ENCODE results near the gene ADD1. TPM values are rescaled to one million over a fixed set of nuclear protein-coding genes. Genes with fewer than 3 reads are reported as not detected.

Gene ADD1
- total RNA-seq, 2 experiments from 2014 or later, result 251 to 260 TPM

- peak overlapping the region; percentile 54 for H3K27ac Mint-ChIP-seq
These were observed 42.7 kb upstream of the ADD1 start for GRCh38 chr4:2800691-2801596.

GRCh38 chr4:2802618-2803531 lies 40.8 kb upstream of the ADD1 start:
- Mint-ChIP-seq H3K4me1 (peaks cover 30% of the 10 kb centered on the region), H3K36me3 (no peaks in the 10 kb centered on the region), H3K9me3 (ENCODE audit: low read depth) (no peaks in the 10 kb centered on the region), H3K27me3 (no peaks in the 10 kb centered on the region), H3K27ac (no peak overlapping the region), H3K4me3 (no peak overlapping the region)
- CTCF ChIA-PET, result interaction anchor here (0.7 kb wide), 1 partner anchor 48 kb away, joined by 3 read pairs; no protein-coding TSS in a partner anchor
- ATAC-seq, result no peak
- no peak for DNase-seq

More at GRCh38 chr4:2800691-2801596, 42.7 kb upstream of the ADD1 start:
- Mint-ChIP-seq H3K4me3 (peak overlapping the region; percentile 45), H3K4me1 (peaks cover 37% of the 10 kb centered on the region), H3K36me3 (no peaks in the 10 kb centered on the region), H3K9me3 (ENCODE audit: low read depth) (no peaks in the 10 kb centered on the region), H3K27me3 (no peaks in the 10 kb centered on the region)
- CTCF ChIA-PET, result no interaction called here
- peak; percentile 38 for ATAC-seq
- no peak for DNase-seq

- Mint-ChIP-seq H3K36me3 (no peaks in the 10 kb centered on the region), H3K9me3 (ENCODE audit: low read depth) (no peaks in the 10 kb centered on the region), H3K27ac (no peak overlapping the region), H3K4me1 (peaks cover 21% of the 10 kb centered on the region), H3K27me3 (no peaks in the 10 kb centered on the region), H3K4me3 (no peak overlapping the region)
- DNase-seq, result no peak
- no peak for ATAC-seq
- CTCF ChIA-PET, result interaction anchor here (0.7 kb wide), 1 partner anchor 47 kb away, joined by 3 read pairs; no protein-coding TSS in a partner anchor
These were observed 39.8 kb upstream of the ADD1 start for GRCh38 chr4:2803624-2804448.

GRCh38 chr4:2804449-2804972 lies 39.1 kb upstream of the ADD1 start:
- ATAC-seq (no peak), DNase-seq (no peak)
- CTCF ChIA-PET, result no interaction called here
- no peaks in the 10 kb centered on the region for H3K9me3 Mint-ChIP-seq (ENCODE audit: low read depth)
- no peaks in the 10 kb centered on the region for H3K36me3 Mint-ChIP-seq
- no peak overlapping the region for H3K27ac Mint-ChIP-seq
- H3K4me1 Mint-ChIP-seq, result peaks cover 15% of the 10 kb centered on the region
- no peaks in the 10 kb centered on the region for H3K27me3 Mint-ChIP-seq
- H3K4me3 Mint-ChIP-seq, result no peak overlapping the region

GRCh38 chr4:2804973-2805501 lies 38.6 kb upstream of the ADD1 start:
- DNase-seq (no peak), ATAC-seq (no peak)
- no peaks in the 10 kb centered on the region for H3K9me3 Mint-ChIP-seq (ENCODE audit: low read depth)
- no peak overlapping the region for H3K27ac Mint-ChIP-seq
- H3K27me3 Mint-ChIP-seq, result no peaks in the 10 kb centered on the region
- peaks cover 11% of the 10 kb centered on the region for H3K4me1 Mint-ChIP-seq
- H3K4me3 Mint-ChIP-seq, result no peak overlapping the region
- CTCF ChIA-PET, result no interaction called here
- H3K36me3 Mint-ChIP-seq, result no peaks in the 10 kb centered on the region

- Mint-ChIP-seq H3K9me3 (ENCODE audit: low read depth) (no peaks in the 10 kb centered on the region), H3K4me1 (peaks cover 6% of the 10 kb centered on the region), H3K27me3 (no peaks in the 10 kb centered on the region), H3K36me3 (no peaks in the 10 kb centered on the region), H3K4me3 (no peak overlapping the region), H3K27ac (no peak overlapping the region)
- ATAC-seq (no peak), DNase-seq (no peak)
- CTCF ChIA-PET, result no interaction called here
These were observed 37.8 kb upstream of the ADD1 start for GRCh38 chr4:2805712-2806389.

- Mint-ChIP-seq H3K4me3 (no peak overlapping the region), H3K4me1 (peaks cover 4% of the 10 kb centered on the region), H3K36me3 (no peaks in the 10 kb centered on the region), H3K9me3 (ENCODE audit: low read depth) (no peaks in the 10 kb centered on the region), H3K27ac (no peak overlapping the region), H3K27me3 (no peaks in the 10 kb centered on the region)
- CTCF ChIA-PET, result no interaction called here
- ATAC-seq (no peak), DNase-seq (no peak)
These were observed 37.0 kb upstream of the ADD1 start for GRCh38 chr4:2806390-2807355.

- H3K9me3 Mint-ChIP-seq (ENCODE audit: low read depth), result no peaks in the 10 kb centered on the region
- DNase-seq (no peak), ATAC-seq (no peak)
- no peaks in the 10 kb centered on the region for H3K27me3 Mint-ChIP-seq
- CTCF ChIA-PET, result interaction anchor here (1.5 kb wide), 1 partner anchor 44 kb away, joined by 3 read pairs; no protein-coding TSS in a partner anchor
- H3K36me3 Mint-ChIP-seq, result peaks cover 2% of the 10 kb centered on the region
- no peak overlapping the region for H3K27ac Mint-ChIP-seq
- peaks cover 8% of the 10 kb centered on the region for H3K4me1 Mint-ChIP-seq
- no peak overlapping the region for H3K4me3 Mint-ChIP-seq
These were observed 36.1 kb upstream of the ADD1 start for GRCh38 chr4:2807571-2807970.

- CTCF ChIA-PET, result interaction anchor here (1.5 kb wide), 1 partner anchor 44 kb away, joined by 3 read pairs; no protein-coding TSS in a partner anchor
- Mint-ChIP-seq H3K9me3 (ENCODE audit: low read depth) (no peaks in the 10 kb centered on the region), H3K27ac (peak overlapping the region; percentile 49), H3K36me3 (peaks cover 4% of the 10 kb centered on the region), H3K27me3 (no peaks in the 10 kb centered on the region), H3K4me1 (peaks cover 8% of the 10 kb centered on the region), H3K4me3 (no peak overlapping the region)
- DNase-seq (no peak), ATAC-seq (no peak)
These were observed 35.6 kb upstream of the ADD1 start for GRCh38 chr4:2808001-2808400.

- Mint-ChIP-seq H3K9me3 (ENCODE audit: low read depth) (no peaks in the 10 kb centered on the region), H3K27ac (no peak overlapping the region), H3K27me3 (no peaks in the 10 kb centered on the region), H3K4me1 (peaks cover 25% of the 10 kb centered on the region), H3K36me3 (peaks cover 12% of the 10 kb centered on the region), H3K4me3 (no peak overlapping the region)
- ATAC-seq (no peak), DNase-seq (no peak)
- CTCF ChIA-PET, result no interaction called here
These were observed 33.9 kb upstream of the ADD1 start for GRCh38 chr4:2809610-2810180.

GRCh38 chr4:2810388-2810787 lies 33.3 kb upstream of the ADD1 start:
- Mint-ChIP-seq H3K4me3 (no peak overlapping the region), H3K27ac (peak overlapping the region; percentile 29), H3K9me3 (ENCODE audit: low read depth) (no peaks in the 10 kb centered on the region), H3K27me3 (no peaks in the 10 kb centered on the region), H3K4me1 (peaks cover 32% of the 10 kb centered on the region), H3K36me3 (peaks cover 13% of the 10 kb centered on the region)
- no peak for DNase-seq
- CTCF ChIA-PET, result interaction anchor here (0.9 to 6.1 kb wide), 3 partner anchors 12 to 47 kb away, joined by 3 to 41 read pairs (median 3); no protein-coding TSS in a partner anchor
- ATAC-seq, result no peak
